Measurements from ENCODE around the gene VTN.
A peak's percentile ranks its signal among the peaks of the same experiment; 100 is the strongest.

VTN gene

DNA sequence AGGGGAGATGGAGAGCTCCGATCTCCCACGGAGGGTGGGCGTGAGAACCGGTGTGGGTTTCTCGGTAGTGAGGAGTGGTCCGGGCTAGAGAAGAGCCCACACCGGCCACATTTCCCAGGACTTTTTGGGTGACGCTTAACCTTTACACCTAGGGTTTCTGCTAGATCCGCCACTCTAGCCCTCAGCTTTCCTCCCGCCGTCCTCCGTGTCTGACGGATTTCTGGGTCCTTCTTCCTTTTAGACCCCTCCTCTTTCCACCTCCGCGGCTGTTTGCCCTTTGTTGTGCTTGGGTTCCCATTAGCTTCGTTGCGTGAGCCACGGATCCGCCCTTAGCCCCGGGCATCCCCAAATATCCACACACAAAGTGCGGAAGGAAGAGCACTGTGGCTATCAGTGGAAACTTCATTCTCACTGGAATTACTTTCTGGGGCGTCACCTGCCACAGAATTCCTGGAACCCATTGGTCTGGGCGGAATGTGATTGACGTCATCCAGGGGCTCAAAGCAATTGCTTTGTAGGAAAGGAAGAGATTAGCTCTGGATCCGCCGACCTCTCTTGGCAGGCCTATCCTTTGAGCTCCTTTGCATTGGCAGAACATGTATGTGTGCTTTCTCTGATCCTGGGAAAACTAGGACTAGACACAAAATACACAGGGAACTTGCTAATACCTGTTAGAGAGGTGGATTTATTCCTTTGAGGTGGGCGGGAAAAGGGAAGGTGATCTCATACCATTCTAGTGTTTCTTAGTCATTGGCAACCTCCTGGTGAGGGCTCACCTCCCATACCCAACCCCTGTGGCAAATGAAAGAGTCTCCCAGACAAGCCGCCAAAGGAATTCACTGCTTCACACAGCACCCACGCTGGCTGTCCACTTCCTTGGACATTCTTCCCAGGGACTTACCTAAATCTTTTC is 33.9 kb downstream of the VTN start:
- H3K4me3 ChIP-seq (ENCODE audit: low read length) = peak overlapping the region; percentile 83
- H3K9me3 ChIP-seq (ENCODE audit: control insufficient read depth, low read depth, low read length) = no peaks in the 10 kb centered on the region
- peak overlapping the region; percentile 76 for H3K27ac ChIP-seq (ENCODE audit: low read length)
- no peaks in the 10 kb centered on the region for H3K27me3 ChIP-seq (ENCODE audit: control insufficient read depth, insufficient read depth, low read length)
- peaks cover 1% of the 10 kb centered on the region for H3K36me3 ChIP-seq (ENCODE audit: control insufficient read depth, low read depth, low read length)
- H3K4me1 ChIP-seq (ENCODE audit: control insufficient read depth, low read depth, low read length) = peaks cover 9% of the 10 kb centered on the region
- H3K9ac ChIP-seq (ENCODE audit: low read length) = peak overlapping the region; percentile 69

DNA sequence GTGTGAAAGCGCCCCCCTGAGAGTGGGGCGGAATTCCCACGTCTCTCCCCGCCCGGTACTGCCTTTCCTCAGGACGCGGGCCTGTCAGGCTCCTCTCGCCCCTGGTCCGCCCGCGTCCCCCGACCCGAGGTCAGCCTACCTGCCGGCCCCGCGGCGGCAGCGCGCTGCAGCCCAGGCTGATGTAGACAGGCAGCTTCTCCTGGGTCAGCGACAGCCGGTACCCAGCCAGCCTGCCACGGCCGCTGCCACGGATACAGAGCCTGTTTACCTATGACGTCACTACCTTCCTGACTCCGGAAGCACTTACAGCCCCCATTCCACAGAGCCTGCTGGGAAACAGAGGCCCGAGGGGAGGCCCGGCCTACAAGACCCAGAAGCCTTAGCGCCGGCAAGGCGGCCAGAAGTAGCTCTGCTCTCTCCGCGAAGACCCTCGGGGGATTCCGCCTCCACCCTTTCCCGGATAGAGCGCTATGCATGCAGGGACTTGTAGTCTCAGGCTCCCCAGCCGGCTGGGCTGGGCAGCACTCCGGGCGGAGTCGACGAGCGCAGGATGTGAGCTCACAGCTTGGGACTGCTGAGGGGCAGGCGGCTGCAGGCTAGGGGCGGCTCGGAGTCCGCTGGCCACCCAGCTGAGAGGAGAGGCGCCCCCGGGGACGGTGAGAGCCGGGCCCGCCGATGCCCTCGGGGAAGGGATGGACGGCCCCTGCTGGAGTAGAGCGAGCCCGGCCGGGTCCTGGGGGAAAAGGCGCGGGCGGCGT is 34.7 kb downstream of the VTN start, which contains the start of the genes IFT20 and TNFAIP1:
Gene IFT20 (minus strand): TSS at position 272 of the 758 bp plus-strand sequence. CDS start 3,487 bp downstream, outside the sequence.
Gene TNFAIP1 (plus strand): TSS at position 561 of the 758 bp plus-strand sequence. CDS start 3,761 bp downstream, outside the sequence.
- Histone ChIP-seq H3K9me3 (ENCODE audit: control insufficient read depth, low read depth, low read length) (no peaks in the 10 kb centered on the region), H3K9ac (ENCODE audit: low read length) (peak within 1 kb of the TSS; percentile 75), H3K4me3 (ENCODE audit: low read length) (peak within 1 kb of the TSS; percentile 83), H3K27ac (ENCODE audit: low read length) (peak within 1 kb of the TSS; percentile 76), H3K36me3 (ENCODE audit: control insufficient read depth, low read depth, low read length) (no peaks in the 10 kb centered on the region), H3K4me1 (ENCODE audit: control insufficient read depth, low read depth, low read length) (peaks cover 9% of the 10 kb centered on the region), H3K27me3 (ENCODE audit: control insufficient read depth, insufficient read depth, low read length) (no peaks in the 10 kb centered on the region)

DNA sequence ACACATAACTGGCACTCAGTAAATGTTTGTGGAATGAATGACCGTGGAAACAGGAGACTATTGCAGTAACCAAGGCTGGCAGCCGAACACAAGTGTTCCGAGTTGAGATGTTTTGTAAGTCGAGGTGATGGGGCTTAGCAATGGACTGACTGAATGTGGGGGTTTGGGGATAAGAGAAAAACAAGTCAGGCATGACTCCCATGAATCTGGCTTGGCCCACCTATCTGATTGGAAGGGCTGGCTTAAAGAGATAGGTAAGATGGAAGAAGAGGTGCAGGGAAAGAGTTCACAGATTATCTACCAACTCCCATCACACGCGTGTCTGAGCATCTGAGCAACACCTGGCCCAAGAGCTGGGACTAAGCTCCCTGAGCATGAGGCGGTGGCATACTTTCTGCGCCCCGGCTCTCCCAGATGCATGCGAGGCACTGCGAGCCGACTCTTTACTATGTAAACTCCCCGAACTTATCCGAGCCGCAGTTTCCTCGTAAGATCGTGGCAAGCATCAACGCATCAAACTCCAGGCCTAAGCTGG is 35.4 kb downstream of the VTN start:
- Histone ChIP-seq H3K4me3 (ENCODE audit: low read length) (peak overlapping the region; percentile 83), H3K36me3 (ENCODE audit: control insufficient read depth, low read depth, low read length) (no peaks in the 10 kb centered on the region), H3K27me3 (ENCODE audit: control insufficient read depth, insufficient read depth, low read length) (no peaks in the 10 kb centered on the region), H3K9me3 (ENCODE audit: control insufficient read depth, low read depth, low read length) (no peaks in the 10 kb centered on the region), H3K27ac (ENCODE audit: low read length) (peak overlapping the region; percentile 37), H3K4me1 (ENCODE audit: control insufficient read depth, low read depth, low read length) (peaks cover 9% of the 10 kb centered on the region), H3K9ac (ENCODE audit: low read length) (peak overlapping the region; percentile 75)

DNA sequence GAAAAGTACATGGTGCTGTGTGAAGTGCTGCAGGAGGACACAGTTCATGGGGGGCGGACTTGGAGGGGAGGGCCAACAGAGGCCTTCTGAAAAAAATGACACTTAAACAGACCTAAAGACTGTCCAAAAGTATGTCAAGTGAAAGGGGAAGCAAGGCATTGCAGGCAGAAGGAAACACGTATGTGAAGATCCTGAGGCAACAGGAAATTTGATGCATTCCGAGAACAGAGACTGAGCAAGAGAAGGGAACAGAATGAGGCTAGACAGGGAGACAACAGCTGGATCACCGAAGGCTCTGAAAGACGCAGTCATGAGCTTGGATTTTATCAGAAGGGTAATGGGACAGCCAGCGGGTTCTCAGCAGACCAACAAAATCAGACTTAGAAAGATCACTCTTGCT is 35.9 kb downstream of the VTN start:
- Histone ChIP-seq H3K9ac (ENCODE audit: low read length) (no peak overlapping the region), H3K4me1 (ENCODE audit: control insufficient read depth, low read depth, low read length) (peaks cover 9% of the 10 kb centered on the region), H3K36me3 (ENCODE audit: control insufficient read depth, low read depth, low read length) (peaks cover 3% of the 10 kb centered on the region), H3K4me3 (ENCODE audit: low read length) (no peak overlapping the region), H3K9me3 (ENCODE audit: control insufficient read depth, low read depth, low read length) (no peaks in the 10 kb centered on the region), H3K27me3 (ENCODE audit: control insufficient read depth, insufficient read depth, low read length) (no peaks in the 10 kb centered on the region), H3K27ac (ENCODE audit: low read length) (no peak overlapping the region)

DNA sequence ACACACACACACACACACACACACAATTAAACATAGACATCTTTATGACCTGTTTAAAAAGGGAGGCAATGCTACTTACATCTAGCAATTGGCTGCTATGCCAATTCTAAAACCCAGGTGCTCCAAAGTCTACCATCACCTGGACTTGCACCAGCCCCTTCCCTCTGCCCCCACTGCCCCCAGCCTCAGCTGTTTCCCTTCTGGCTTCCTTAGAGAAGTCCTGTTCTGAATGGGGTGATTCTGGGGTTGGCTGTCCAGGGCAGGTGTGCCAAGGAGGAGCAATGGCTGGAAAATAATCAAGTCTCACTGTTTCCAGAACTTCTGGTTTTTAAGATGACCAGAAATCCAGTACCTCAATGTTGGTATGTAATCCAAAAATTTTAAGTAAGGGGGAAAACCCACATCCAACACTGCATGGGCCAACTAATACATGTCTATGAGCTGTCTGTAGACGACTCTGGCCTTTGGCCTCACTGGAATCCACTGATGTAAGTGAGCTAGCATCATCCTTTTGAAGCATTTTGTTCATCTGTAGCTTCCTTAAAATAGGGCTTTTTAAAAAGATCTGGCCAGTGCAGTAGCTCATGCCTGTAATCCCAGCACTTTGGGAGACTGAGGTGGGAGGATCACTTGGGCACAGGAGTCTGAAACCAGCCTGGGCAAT is 36.9 kb downstream of the VTN start:
- Histone ChIP-seq H3K27me3 (ENCODE audit: control insufficient read depth, insufficient read depth, low read length) (no peaks in the 10 kb centered on the region), H3K27ac (ENCODE audit: low read length) (no peak overlapping the region), H3K4me1 (ENCODE audit: control insufficient read depth, low read depth, low read length) (peaks cover 9% of the 10 kb centered on the region), H3K9ac (ENCODE audit: low read length) (no peak overlapping the region), H3K4me3 (ENCODE audit: low read length) (no peak overlapping the region), H3K9me3 (ENCODE audit: control insufficient read depth, low read depth, low read length) (no peaks in the 10 kb centered on the region), H3K36me3 (ENCODE audit: control insufficient read depth, low read depth, low read length) (peaks cover 12% of the 10 kb centered on the region)

DNA sequence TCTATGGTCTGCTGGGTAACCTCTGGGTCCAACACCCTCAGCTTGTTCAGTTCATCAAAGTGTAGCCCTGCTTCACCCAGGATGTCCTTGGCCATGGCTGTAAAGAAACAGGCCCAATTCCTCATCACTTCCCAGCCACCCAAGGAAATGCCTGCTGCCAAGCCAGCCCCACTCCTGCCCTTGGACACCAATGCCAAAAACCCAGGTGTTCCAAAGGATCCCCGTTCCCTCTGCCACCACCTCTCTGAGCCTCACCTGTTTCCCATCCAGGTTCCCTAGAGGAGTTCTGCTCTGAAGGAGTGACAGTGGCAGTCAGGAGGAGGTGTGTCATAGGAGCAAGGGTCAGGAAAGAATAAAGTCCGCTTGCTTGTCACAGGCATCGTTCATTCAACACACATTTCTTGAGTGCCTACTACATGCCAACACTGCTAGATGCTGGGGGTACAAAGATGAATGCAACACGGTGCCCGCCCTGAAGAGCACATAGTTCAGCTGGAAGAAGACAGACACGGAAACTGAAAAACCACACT is 38.2 kb downstream of the VTN start:
- peaks cover 7% of the 10 kb centered on the region for H3K4me1 ChIP-seq (ENCODE audit: control insufficient read depth, low read depth, low read length)
- no peak overlapping the region for H3K27ac ChIP-seq (ENCODE audit: low read length)
- H3K4me3 ChIP-seq (ENCODE audit: low read length) = no peak overlapping the region
- no peaks in the 10 kb centered on the region for H3K9me3 ChIP-seq (ENCODE audit: control insufficient read depth, low read depth, low read length)
- no peak overlapping the region for H3K9ac ChIP-seq (ENCODE audit: low read length)
- H3K36me3 ChIP-seq (ENCODE audit: control insufficient read depth, low read depth, low read length) = peaks cover 25% of the 10 kb centered on the region
- no peaks in the 10 kb centered on the region for H3K27me3 ChIP-seq (ENCODE audit: control insufficient read depth, insufficient read depth, low read length)

DNA sequence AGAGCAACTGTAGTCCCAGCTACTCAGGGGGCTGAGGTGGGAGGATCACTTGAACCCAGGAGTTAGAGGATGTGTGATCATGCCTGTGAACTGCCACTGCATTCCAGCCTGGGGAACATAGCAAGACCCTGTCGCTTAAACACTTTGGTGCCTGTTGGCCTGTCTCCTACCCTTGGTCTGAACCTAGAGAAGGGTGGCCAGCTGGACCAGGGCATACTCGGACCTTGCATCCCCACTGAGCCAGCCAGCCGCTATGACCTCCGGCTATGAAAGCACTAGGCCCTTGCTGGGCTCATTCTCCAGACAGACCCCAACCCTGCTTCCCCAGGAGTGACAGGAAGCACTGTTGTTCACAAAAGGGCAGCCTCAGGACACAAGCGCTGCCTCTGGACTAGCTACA is 39.4 kb downstream of the VTN start:
- H3K9ac ChIP-seq (ENCODE audit: low read length) = no peak overlapping the region
- H3K4me3 ChIP-seq (ENCODE audit: low read length) = no peak overlapping the region
- no peak overlapping the region for H3K27ac ChIP-seq (ENCODE audit: low read length)
- H3K9me3 ChIP-seq (ENCODE audit: control insufficient read depth, low read depth, low read length) = no peaks in the 10 kb centered on the region
- peaks cover 38% of the 10 kb centered on the region for H3K36me3 ChIP-seq (ENCODE audit: control insufficient read depth, low read depth, low read length)
- no peaks in the 10 kb centered on the region for H3K4me1 ChIP-seq (ENCODE audit: control insufficient read depth, low read depth, low read length)
- H3K27me3 ChIP-seq (ENCODE audit: control insufficient read depth, insufficient read depth, low read length) = no peaks in the 10 kb centered on the region

DNA sequence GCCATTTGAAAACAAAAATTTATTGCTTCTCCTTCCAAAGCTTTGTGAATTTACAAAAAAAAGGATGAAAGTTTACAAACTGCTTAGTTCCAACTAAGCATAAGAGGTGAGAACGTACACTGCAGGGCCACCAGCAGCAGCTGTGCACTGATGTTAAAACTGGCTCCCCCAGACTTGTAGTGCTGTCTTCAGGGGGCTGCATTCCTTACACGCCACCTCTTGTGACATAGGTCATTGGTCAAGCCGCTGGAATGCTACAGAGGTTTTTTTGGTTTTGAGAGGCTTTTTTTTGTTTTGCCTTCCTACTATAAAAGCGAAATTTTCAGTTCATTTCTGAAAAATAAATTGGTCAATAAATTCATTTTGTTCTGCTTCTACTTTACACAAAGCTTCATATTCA is 41.8 kb downstream of the VTN start:
- no peak overlapping the region for H3K4me3 ChIP-seq (ENCODE audit: low read length)
- no peaks in the 10 kb centered on the region for H3K4me1 ChIP-seq (ENCODE audit: control insufficient read depth, low read depth, low read length)
- H3K36me3 ChIP-seq (ENCODE audit: control insufficient read depth, low read depth, low read length) = peaks cover 41% of the 10 kb centered on the region
- H3K27ac ChIP-seq (ENCODE audit: low read length) = no peak overlapping the region
- H3K9ac ChIP-seq (ENCODE audit: low read length) = no peak overlapping the region
- no peaks in the 10 kb centered on the region for H3K9me3 ChIP-seq (ENCODE audit: control insufficient read depth, low read depth, low read length)
- no peaks in the 10 kb centered on the region for H3K27me3 ChIP-seq (ENCODE audit: control insufficient read depth, insufficient read depth, low read length)

DNA sequence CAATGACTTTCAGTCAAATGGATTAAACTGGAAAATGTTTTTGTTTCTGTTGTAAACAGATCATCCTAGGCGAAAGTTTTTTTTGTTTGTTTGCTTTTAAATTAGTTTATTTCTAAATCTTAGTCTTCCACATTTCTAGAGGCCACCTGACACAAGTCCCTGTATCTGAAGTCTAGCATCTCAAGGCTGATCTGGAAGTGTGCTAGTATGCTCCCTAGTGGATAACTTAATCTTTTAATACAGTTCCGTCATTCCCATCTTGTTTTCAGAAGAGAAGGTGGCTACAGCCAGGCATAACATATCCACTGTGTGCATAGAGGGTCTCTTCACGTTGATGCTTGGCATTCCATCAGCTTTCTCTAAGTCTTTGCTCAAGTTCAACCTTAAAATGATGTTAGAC is 42.4 kb downstream of the VTN start:
- Histone ChIP-seq H3K4me3 (ENCODE audit: low read length) (no peak overlapping the region), H3K4me1 (ENCODE audit: control insufficient read depth, low read depth, low read length) (peaks cover 3% of the 10 kb centered on the region), H3K27ac (ENCODE audit: low read length) (no peak overlapping the region), H3K27me3 (ENCODE audit: control insufficient read depth, insufficient read depth, low read length) (no peaks in the 10 kb centered on the region), H3K9me3 (ENCODE audit: control insufficient read depth, low read depth, low read length) (no peaks in the 10 kb centered on the region), H3K36me3 (ENCODE audit: control insufficient read depth, low read depth, low read length) (peaks cover 45% of the 10 kb centered on the region), H3K9ac (ENCODE audit: low read length) (no peak overlapping the region)

DNA sequence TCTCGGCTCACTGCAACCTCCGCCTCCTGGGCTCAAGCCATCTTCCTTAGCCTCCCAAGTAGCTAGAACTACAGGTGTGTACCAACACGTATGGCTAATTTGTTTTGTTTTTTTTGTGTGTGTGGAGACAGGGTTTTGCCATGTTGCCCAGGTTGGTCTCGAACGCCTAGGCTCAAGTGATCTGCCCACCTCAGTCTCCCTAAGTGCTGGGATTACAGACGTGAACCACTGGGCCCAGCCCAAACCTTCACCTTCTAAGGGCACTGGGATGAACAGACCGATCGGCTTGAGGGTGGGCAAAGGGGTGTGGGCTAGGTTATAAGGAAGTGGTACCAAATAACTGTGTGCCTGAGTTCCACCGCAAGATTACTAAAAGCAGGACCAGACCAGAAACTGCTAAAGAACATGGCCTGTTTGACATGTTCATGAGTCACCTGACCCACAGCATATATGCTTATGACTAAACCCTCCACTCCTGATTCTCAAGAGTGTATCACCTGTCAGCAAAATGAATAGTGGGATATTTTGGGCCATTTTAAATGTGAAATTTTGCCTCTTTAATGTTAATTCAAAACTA is 43.0 kb downstream of the VTN start:
- H3K9me3 ChIP-seq (ENCODE audit: control insufficient read depth, low read depth, low read length) = no peaks in the 10 kb centered on the region
- H3K9ac ChIP-seq (ENCODE audit: low read length) = no peak overlapping the region
- H3K4me1 ChIP-seq (ENCODE audit: control insufficient read depth, low read depth, low read length) = peaks cover 3% of the 10 kb centered on the region
- H3K36me3 ChIP-seq (ENCODE audit: control insufficient read depth, low read depth, low read length) = peaks cover 47% of the 10 kb centered on the region
- H3K27me3 ChIP-seq (ENCODE audit: control insufficient read depth, insufficient read depth, low read length) = no peaks in the 10 kb centered on the region
- H3K4me3 ChIP-seq (ENCODE audit: low read length) = no peak overlapping the region
- no peak overlapping the region for H3K27ac ChIP-seq (ENCODE audit: low read length)
